Measurements from ENCODE around the gene EPHB3. TPM values are rescaled to one million over a fixed set of nuclear protein-coding genes. Genes with fewer than 3 reads are reported as not detected.

The EPHB3 gene
- total and polyA plus RNA-seq, 10 of the 15 experiments (the other 5 are each of a cell fraction or from before 2014, with no cell fraction given), result 0.09 TPM; not detected in 9

- Histone ChIP-seq H3K9me3 (replicated peaks; ENCODE audit: control insufficient read depth, insufficient read depth, low read length) (no peaks in the 10 kb centered on the region), H3K36me3 (ENCODE audit: control insufficient read depth in 2 of 2, insufficient read depth in 2 of 2, low read length in 1 of 2) (no peaks in the 10 kb centered on the region), H4K20me1 (ENCODE audit: control insufficient read depth, insufficient read depth) (no peaks in the 10 kb centered on the region), H3K79me2 (ENCODE audit: control insufficient read depth, insufficient read depth, low read length) (no peaks in the 10 kb centered on the region), H3K27ac (ENCODE audit: control insufficient read depth, insufficient read depth) (no peak overlapping the region), H3K4me2 (ENCODE audit: control insufficient read depth, insufficient read depth) (no peak overlapping the region), H3K4me1 (ENCODE audit: control insufficient read depth, insufficient read depth, low read length) (no peaks in the 10 kb centered on the region), H2AFZ (ENCODE audit: control insufficient read depth, low read depth, low read length) (no peak overlapping the region), H3K4me3 (no peak overlapping the region), H3K9ac (ENCODE audit: control insufficient read depth, insufficient read depth, low read length) (no peak overlapping the region), H3K27me3 (replicated peaks in 1 of 2; ENCODE audit: control insufficient read depth in 2 of 2, insufficient read depth in 2 of 2, low read length in 1 of 2) (peaks cover 3 to 4% of the 10 kb centered on the region in 2 experiments; a peak in 3 of 4 replicates)
- ChIA-PET RAD21 (ENCODE audit: unreplicated experiment) (no interaction called here), SMC1A (ENCODE audit: uncharacterized antibody, unreplicated experiment) (no interaction called here), CTCF (no interaction called here), POLR2A (no interaction called here)
- intact Hi-C loops (cut with micrococcal nuclease; ENCODE audit: unreplicated experiment) (no loop called here), in situ Hi-C loops (cut with MboI) (no loop called here)
- BruUV-seq (replicated peaks), result no TSS peak
- FAIRE-seq (no peak), ATAC-seq (no peak), DNase-seq (ENCODE audit: low read depth, low spot score) (no peak)
- TF ChIP-seq TCF12 (IDR thresholded peaks at IDR 0.05; ENCODE audit: low read depth, low read length) (no peak), ZZZ3 (IDR thresholded peaks at IDR 0.05; ENCODE audit: control insufficient read depth, insufficient read length, low read depth) (no peak), MAX (IDR thresholded peaks at IDR 0.05; ENCODE audit: low read depth, low read length) (no peak), SRF (IDR thresholded peaks at IDR 0.05; ENCODE audit: low read depth in 2 of 2, low read length in 2 of 2) (no peak), GATAD2B (conservative IDR thresholded peaks at IDR 0.05; ENCODE audit: low read depth) (no peak), RAD21 (IDR thresholded peaks at IDR 0.05; ENCODE audit: insufficient read depth, low read depth, low read length) (no peak), BCL11A (IDR thresholded peaks at IDR 0.05; ENCODE audit: low read depth, low read length) (no peak), BCL3 (IDR thresholded peaks at IDR 0.05; ENCODE audit: borderline replicate concordance, insufficient read depth, low read depth, low read length, poor library complexity, severe bottlenecking) (no peak), EP300 (IDR thresholded peaks at IDR 0.05; ENCODE audit: borderline replicate concordance in 1 of 2, control insufficient read depth in 1 of 2, low read depth in 2 of 2, low read length in 2 of 2) (no peak), ETV6 (conservative IDR thresholded peaks at IDR 0.05 in 1 of 2, IDR thresholded peaks at IDR 0.05 in 1 of 2; ENCODE audit: borderline replicate concordance in 1 of 2, low read depth in 1 of 2) (no peak), SREBF2 (IDR thresholded peaks at IDR 0.05; ENCODE audit: low read length) (no peak), IRF3 (IDR thresholded peaks at IDR 0.05) (no peak), KDM1A (IDR thresholded peaks at IDR 0.05; ENCODE audit: borderline replicate concordance) (no peak), ZNF217 (IDR thresholded peaks at IDR 0.05) (no peak), MEF2A (IDR thresholded peaks at IDR 0.05; ENCODE audit: insufficient read depth, low read depth, low read length) (no peak)
- 23% methylated on average over 6 of the region's 6 CpGs for WGBS (ENCODE audit: insufficient coverage, insufficient replicate concordance, low lambda C conversion rate, missing lambda C conversion rate)
Measured at GRCh38 chr3:184585545-184585944, 24.0 kb downstream of the EPHB3 start.

Data from GM12878 (cell line).